Left kidney (tissue), 2 donors: Measurements from ENCODE around the gene SLC23A3. TPM values are rescaled to one million over a fixed set of nuclear protein-coding genes. Genes with fewer than 3 reads are reported as not detected.
A peak's percentile ranks its signal among the peaks of the same experiment; 100 is the strongest.

ENCODE experiments used
- DNase-seq: peaks from one replicate; pipeline ENCODE4 v3.0.0-alpha.2; 2013
- polyA plus RNA-seq: library from polyadenylated mRNA; unstranded; fragments of 120-200 nt; gene quantifications from one replicate; pipeline ENCODE4 v1.2.1, GENCODE V29; 2013; ENCODE audit not compliant: insufficient read length

The SLC23A3 gene
- polyA plus RNA-seq, 1 donor: 22.3 TPM

- DNase-seq: no peak
Measured at GRCh38 chr2:219140722-219141121, 29.1 kb downstream of the SLC23A3 start.

DNA sequence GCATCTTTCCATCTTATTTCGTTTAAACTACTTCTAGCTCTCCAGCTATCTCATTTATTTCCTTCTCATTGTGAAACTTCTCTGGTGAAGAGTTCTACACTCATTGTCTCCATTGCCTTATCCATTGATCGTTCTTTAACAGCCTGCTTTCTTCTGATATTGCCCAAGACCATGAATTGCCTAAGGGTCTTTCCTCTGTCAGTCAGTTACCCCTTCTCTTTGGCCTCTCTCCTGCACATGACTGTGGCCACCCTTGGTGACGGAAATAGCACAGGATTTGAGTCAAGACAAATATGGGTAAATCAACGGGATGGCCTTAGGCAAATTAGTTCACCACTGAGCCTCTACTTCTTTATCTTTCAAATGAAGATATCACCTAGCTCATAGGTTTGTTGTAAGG is 35.9 kb downstream of the SLC23A3 start:
- no peak for DNase-seq

GRCh38 chr2:219131744-219132143 is 38.1 kb downstream of the SLC23A3 start:
- DNase-seq: no peak

DNA sequence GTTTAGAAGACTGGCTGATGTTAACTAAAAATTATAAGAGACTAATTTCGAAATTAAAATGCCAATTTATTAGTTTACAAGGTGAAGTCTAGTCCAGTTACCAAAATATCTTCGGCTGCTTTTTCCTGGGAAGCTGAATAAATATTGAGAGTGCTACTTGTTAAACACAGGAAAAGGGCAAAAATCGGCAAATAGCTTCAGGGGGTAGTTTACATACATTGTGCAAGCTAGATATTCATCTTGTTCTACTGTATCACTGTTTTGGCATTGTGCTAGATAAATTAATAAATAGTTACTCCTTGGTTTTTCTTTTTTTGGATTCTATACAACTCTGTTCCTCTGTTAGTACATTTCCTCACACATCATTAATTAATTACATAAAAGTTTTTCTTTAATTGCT is 38.5 kb downstream of the SLC23A3 start:
- DNase-seq: no peak

GRCh38 chr2:219129589-219129988 is 40.2 kb downstream of the SLC23A3 start:
- no peak for DNase-seq

GRCh38 chr2:219128396-219128795 is 41.4 kb downstream of the SLC23A3 start:
- no peak for DNase-seq

DNA sequence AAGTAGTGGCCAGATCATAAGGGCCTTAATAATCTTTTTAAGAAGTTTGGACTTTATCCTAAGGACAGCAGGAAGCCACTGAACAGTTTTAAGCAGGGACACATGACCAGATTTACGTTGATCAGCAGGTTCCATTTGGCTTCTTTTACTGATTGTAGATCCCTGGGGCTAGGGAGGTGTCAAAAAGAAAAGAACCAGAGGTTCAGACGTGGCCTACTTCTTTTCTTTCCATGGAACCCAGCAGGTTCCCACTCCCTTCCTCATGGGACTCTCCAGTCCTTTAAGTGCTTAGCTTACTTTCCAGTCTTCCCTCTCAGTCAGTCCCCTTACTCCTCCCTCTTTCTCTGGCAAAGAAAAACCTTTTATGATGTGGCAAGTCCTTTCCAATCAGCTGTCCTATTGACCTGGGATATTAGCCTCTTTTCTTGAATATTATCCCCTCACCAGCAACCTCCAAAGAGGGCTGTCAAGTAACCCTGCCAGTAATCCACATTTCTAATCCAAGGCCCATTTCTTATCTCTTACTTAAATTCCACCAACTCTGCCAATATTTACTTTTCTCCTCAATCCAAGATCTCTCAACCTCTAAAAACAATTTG is 42.7 kb downstream of the SLC23A3 start:
- DNase-seq: no peak

- DNase-seq: no peak
Measured at GRCh38 chr2:219126555-219126954, 43.3 kb downstream of the SLC23A3 start.

DNA sequence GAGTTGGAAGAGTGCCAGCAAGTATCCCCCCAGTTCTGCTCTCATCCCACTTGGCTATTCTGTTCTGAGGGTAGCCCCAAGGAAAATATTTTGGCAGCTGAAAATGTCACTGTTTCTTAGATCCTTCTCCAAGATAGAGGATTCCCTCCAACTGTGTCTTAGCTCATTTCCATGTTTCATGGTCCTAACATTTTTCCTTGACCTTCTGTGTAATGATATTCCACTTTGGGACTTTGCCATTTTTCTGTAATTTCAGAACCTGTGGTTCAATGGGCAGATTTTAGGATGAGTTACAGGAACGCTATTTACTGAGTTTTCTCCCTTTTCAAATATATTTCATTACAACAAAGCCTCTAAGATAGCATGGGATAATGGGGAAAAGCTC is 44.0 kb downstream of the SLC23A3 start:
- DNase-seq: no peak

- DNase-seq: no peak
Measured at GRCh38 chr2:219125225-219125885, 44.5 kb downstream of the SLC23A3 start.

GRCh38 chr2:219124381-219125110 is 45.3 kb downstream of the SLC23A3 start:
- no peak for DNase-seq

GRCh38 chr2:219123356-219124135 is 46.3 kb downstream of the SLC23A3 start:
- DNase-seq: no peak

- no peak for DNase-seq
Measured at GRCh38 chr2:219122202-219122980, 47.4 kb downstream of the SLC23A3 start.

GRCh38 chr2:219120082-219120481 is 49.7 kb downstream of the SLC23A3 start:
- no peak for DNase-seq

DNA sequence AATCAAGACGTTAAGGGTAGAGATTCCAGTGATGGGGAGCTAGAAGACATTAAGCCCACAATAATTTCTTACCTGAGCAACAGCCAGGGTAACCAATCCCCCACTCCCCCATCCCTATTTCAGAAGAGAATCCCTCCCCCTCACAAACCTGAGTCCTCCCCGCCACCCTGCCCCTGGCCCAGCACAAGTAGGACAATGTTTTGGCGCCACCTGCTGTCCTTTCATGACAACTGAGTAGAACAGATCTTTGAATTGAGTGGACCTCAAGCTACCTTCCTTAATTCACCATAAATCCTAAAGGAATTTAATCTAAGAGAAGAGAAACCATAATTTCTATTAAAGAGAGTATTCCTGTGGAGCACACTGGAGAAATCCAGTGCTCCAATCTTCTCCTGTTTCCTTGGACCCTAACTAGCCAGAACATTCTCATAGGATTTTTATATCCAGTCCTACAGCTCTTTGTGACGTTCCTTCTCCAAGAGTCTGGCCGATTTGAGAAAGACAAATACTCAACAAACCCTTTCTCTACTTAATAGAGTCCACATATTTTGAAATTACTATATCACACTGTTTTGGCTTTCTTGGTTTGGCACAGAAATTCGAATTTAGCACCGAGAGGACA is 50.3 kb downstream of the SLC23A3 start:
- DNase-seq: peak; percentile 52

- peak; percentile 13 for DNase-seq
Measured at GRCh38 chr2:219118504-219118903, 51.3 kb downstream of the SLC23A3 start.

DNA sequence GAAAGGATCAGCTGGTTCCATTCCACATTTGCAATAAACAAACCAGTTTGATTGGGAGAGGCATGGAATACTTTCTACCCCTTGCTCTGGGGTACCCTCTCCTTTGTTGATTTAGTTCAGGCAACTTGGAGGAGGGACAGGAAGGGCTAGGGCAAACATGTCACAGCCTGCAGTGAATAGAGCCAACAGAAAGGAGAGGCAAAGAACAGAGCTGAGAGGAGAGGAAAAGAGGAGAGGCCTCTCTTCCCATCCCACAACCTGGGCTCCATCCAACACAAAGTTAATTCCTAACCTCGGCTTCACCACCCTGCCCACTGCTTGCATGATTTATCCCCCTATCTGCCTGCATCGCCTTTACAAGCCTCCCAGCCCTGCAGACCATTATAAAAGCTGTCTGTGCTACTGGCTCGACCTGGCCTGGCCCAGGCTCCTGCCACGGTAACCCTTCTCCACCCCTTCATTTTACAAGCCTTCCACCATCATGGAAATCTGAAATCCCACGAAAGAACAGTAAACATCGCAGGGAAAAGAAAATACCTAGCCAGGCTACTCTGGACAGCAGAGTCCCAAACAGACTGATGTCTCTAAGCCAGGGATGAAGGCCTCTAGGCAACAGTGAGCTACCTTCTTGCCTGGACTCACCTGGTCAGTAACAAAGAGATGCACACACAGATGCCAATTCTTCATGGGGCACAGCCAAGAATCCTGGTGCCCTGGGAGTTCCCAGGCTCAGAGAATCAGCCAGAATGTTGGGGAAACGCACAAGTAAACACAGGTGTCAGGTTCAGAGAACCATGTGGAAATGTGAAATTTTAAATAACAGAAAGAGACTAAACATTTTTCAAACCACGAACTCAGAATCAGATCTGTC is 52.8 kb downstream of the SLC23A3 start:
- no peak for DNase-seq

DNA sequence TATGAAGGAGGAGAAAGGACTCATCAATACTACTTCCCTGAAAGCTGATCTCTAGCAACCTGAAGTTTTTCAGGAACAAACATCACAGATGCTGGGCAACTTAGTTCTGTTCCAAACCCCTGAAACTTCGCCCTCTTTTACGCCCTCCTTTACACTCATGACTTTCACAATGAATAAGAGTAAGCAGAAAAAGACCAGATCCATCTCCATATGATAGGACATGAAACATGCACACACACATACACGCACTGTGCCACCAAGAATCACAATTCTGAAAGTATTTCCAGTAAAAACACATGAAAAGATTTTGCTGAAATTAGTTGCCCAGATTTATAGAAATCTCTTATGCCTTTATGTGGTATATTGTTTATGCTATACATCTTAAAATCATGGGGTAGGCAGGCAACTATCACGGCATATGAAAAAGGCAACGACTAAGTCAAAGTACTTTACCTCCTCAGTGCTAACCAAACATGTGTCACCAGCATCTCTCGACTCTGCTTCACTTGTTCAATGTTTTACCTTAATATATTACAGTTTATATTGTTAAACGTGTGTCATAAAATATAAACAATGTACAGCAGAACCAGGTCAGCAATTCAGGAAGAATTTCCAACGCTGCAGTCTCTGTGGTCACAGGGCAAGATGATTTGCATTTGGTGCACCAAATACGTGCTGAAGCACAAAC is 57.0 kb downstream of the SLC23A3 start:
- DNase-seq: no peak

DNA sequence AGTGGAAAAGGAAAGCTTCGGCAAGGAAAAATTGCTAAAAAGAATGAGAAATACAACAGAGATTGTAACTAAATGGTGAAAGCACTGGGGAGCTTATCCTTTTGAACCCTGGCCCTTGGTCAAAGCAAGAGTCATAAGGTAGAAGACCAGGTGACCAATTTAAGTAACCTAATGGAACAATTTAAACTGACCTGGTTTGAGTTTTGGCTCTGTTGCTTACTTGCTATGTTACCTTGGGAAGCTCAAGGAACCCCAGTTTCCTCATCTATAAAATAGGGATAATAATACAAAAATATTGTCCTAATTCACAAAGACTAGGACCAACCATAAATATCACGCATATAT is 57.8 kb downstream of the SLC23A3 start:
- no peak for DNase-seq
